H1 (cell line): Measurements from ENCODE around the gene TMEM63C. TPM values are rescaled to one million over a fixed set of nuclear protein-coding genes. Genes with fewer than 3 reads are reported as not detected.

Source experiments
- CTCF ChIA-PET: fragments of 300-600 bp; sonication (Branson Sonifier 250); formaldehyde crosslinking; loops from one replicate; lab custom pipeline; 2021; ENCODE audit not compliant: partially characterized antibody; lab: Charles Lee
- POLR2A ChIA-PET: fragments of 300-600 bp; sonication (Branson Sonifier 250); formaldehyde crosslinking; loops from one replicate; lab custom pipeline; 2021; ENCODE audit warnings: inconsistent platforms; ENCODE audit not compliant: partially characterized antibody; lab: Charles Lee
- DNase-seq, 2 experiments: peaks; one replicate each; pipeline versions ENCODE4 v3.0.0 to v3.0.0-alpha.2; 2010 to 2022; ENCODE audit warnings: low spot score in 2 of 2, low read depth in 1 of 2, mixed read lengths in 1 of 2
- FAIRE-seq: peaks from 2 replicates; lab custom pipeline; 2011; peaks lifted over from hg19 to GRCh38; lab: Jason Lieb, UNC
- H2AFZ ChIP-seq: 2 replicates; pipeline ENCODE4 v1.8.1; 2012; ENCODE audit warnings: low read length, inconsistent platforms
- H2AK5ac ChIP-seq: 2 replicates; pipeline ENCODE4 v1.6.1; 2013; ENCODE audit warnings: low read depth, low read length
- H2BK120ac ChIP-seq: replicated peaks from 2 replicates; pipeline ENCODE3; 2013; ENCODE audit warnings: low read depth, low read length, inconsistent platforms
- H2BK12ac ChIP-seq: 2 replicates; pipeline ENCODE4 v1.6.1; 2013; ENCODE audit warnings: low read depth, low read length
- H2BK15ac ChIP-seq: 2 replicates; pipeline ENCODE4 v1.6.1; 2013; ENCODE audit warnings: low read length
- H2BK20ac ChIP-seq: 2 replicates; pipeline ENCODE4 v1.6.1; 2013; ENCODE audit warnings: low read length
- H2BK5ac ChIP-seq: 2 replicates; pipeline ENCODE4 v1.6.1; 2013; ENCODE audit warnings: low read depth, low read length
- H3K14ac ChIP-seq: 2 replicates; pipeline ENCODE4 v1.6.1; 2013; ENCODE audit warnings: inconsistent platforms; ENCODE audit not compliant: insufficient read length
- H3K18ac ChIP-seq: 2 replicates; pipeline ENCODE4 v1.6.1; 2013; ENCODE audit warnings: low read length; ENCODE audit errors: extremely low read depth
- H3K23ac ChIP-seq: 2 replicates; pipeline ENCODE4 v1.6.1; 2013; ENCODE audit warnings: inconsistent platforms; ENCODE audit not compliant: insufficient read length
- H3K23me2 ChIP-seq: 2 replicates; pipeline ENCODE4 v1.6.1; 2013; ENCODE audit warnings: low read depth, low read length
- H3K27ac ChIP-seq: 2 replicates; pipeline ENCODE4 v1.6.1; 2011; ENCODE audit warnings: low read depth, low read length, inconsistent platforms
- H3K27me3 ChIP-seq, 4 experiments: replicated peaks in 1 of 4; 1 replicate in 1 of 4; 2 replicates in 3 of 4; pipeline versions ENCODE4 v1.6.1 to v1.8.1; 2011 to 2013; ENCODE audit warnings: low read length in 3 of 4, mild to moderate bottlenecking in 3 of 4, inconsistent platforms in 2 of 4, mixed read lengths in 2 of 4, moderate library complexity in 1 of 4; ENCODE audit not compliant: control insufficient read depth in 3 of 4, insufficient read depth in 3 of 4; ENCODE audit errors: extremely low read depth in 1 of 4
- H3K36me3 ChIP-seq, 4 experiments: 2 replicates each; pipeline versions ENCODE4 v1.6.1 to v1.8.1; 2011 to 2013; ENCODE audit warnings: mild to moderate bottlenecking in 4 of 4, low read length in 3 of 4, moderate library complexity in 2 of 4, control low read depth in 1 of 4, inconsistent platforms in 1 of 4; ENCODE audit not compliant: insufficient read depth in 4 of 4, control insufficient read depth in 2 of 4
- H3K4ac ChIP-seq: replicated peaks from 2 replicates; pipeline ENCODE3; 2013; ENCODE audit warnings: low read length, low read depth, mixed read lengths, inconsistent platforms; ENCODE audit not compliant: insufficient read length
- H3K4me1 ChIP-seq, 4 experiments: replicated peaks in 1 of 4; 1 replicate in 1 of 4; 2 replicates in 3 of 4; pipeline versions ENCODE4 v1.6.1 to v1.8.1; 2011 to 2013; ENCODE audit warnings: low read length in 3 of 4, inconsistent platforms in 2 of 4, mixed read lengths in 1 of 4; ENCODE audit not compliant: insufficient read depth in 4 of 4, control insufficient read depth in 3 of 4
- H3K4me2 ChIP-seq, 2 experiments: 2 replicates each; pipeline versions ENCODE4 v1.6.1 to v1.8.1; 2011 to 2013; ENCODE audit warnings: low read depth in 2 of 2, low read length in 2 of 2, control low read depth in 1 of 2, inconsistent platforms in 1 of 2, mild to moderate bottlenecking in 1 of 2; ENCODE audit not compliant: insufficient read depth in 1 of 2
- H3K4me3 ChIP-seq, 4 experiments: fragments of 200-600, 300-600 bp in 1 of 4; sonication (generic), shearing (Covaris generic), sonication (Bioruptor Twin) in 1 of 4; 2 replicates each; pipeline versions ENCODE4 v1.5.1 to v1.8.1; 2011 to 2016; ENCODE audit warnings: low read length in 4 of 4, low read depth in 3 of 4, control low read depth in 2 of 4, inconsistent platforms in 2 of 4, mild to moderate bottlenecking in 2 of 4, mixed read lengths in 1 of 4, moderate library complexity in 1 of 4; ENCODE audit not compliant: insufficient read depth in 2 of 4; ENCODE audit errors: extremely low read depth in 1 of 4
- H3K56ac ChIP-seq: replicated peaks from 2 replicates; pipeline ENCODE3; 2013; ENCODE audit warnings: low read depth, mild to moderate bottlenecking, mixed read lengths, low read length, inconsistent platforms; ENCODE audit not compliant: insufficient read length
- H3K79me1 ChIP-seq: 2 replicates; pipeline ENCODE4 v1.6.1; 2013; ENCODE audit warnings: low read depth, low read length, control low read depth
- H3K79me2 ChIP-seq, 2 experiments: 2 replicates each; pipeline versions ENCODE4 v1.6.1 to v1.8.1; 2012 to 2013; ENCODE audit warnings: low read length in 2 of 2, mild to moderate bottlenecking in 2 of 2, inconsistent platforms in 1 of 2; ENCODE audit not compliant: insufficient read depth in 2 of 2, control insufficient read depth in 1 of 2
- H3K9ac ChIP-seq, 4 experiments: replicated peaks in 1 of 4; 1 replicate in 1 of 4; 2 replicates in 3 of 4; pipeline versions ENCODE4 v1.6.1 to v1.8.1; 2011 to 2013; ENCODE audit warnings: low read depth in 3 of 4, low read length in 3 of 4, control low read depth in 2 of 4, mild to moderate bottlenecking in 2 of 4, moderate library complexity in 2 of 4, inconsistent platforms in 1 of 4; ENCODE audit errors: extremely low read depth in 1 of 4
- H3K9me3 ChIP-seq, 2 experiments: 2 replicates each; pipeline versions ENCODE4 v1.6.1 to v1.8.1; 2012 to 2013; ENCODE audit warnings: mild to moderate bottlenecking in 2 of 2, moderate library complexity in 2 of 2, control low read depth in 1 of 2, inconsistent platforms in 1 of 2, low read depth in 1 of 2, low read length in 1 of 2, mixed read lengths in 1 of 2; ENCODE audit not compliant: insufficient read depth in 2 of 2
- H4K20me1 ChIP-seq, 2 experiments: replicated peaks in 1 of 2; 2 replicates each; pipeline versions ENCODE3 to v1.8.1; 2011 to 2013; ENCODE audit warnings: inconsistent platforms in 2 of 2, low read length in 2 of 2, mild to moderate bottlenecking in 1 of 2; ENCODE audit not compliant: insufficient read depth in 2 of 2, control insufficient read depth in 1 of 2
- H4K5ac ChIP-seq: 2 replicates; pipeline ENCODE4 v1.6.1; 2013; ENCODE audit warnings: low read length, low read depth, mixed read lengths, inconsistent platforms; ENCODE audit not compliant: insufficient read length
- H4K8ac ChIP-seq: 2 replicates; pipeline ENCODE4 v1.8.0; 2013; ENCODE audit warnings: mild to moderate bottlenecking, moderate library complexity, low read length, inconsistent platforms; ENCODE audit not compliant: insufficient read depth; ENCODE audit errors: extremely low read depth
- H4K91ac ChIP-seq: replicated peaks from 2 replicates; pipeline ENCODE3; 2013; ENCODE audit warnings: low read length, mixed read lengths, inconsistent platforms; ENCODE audit not compliant: insufficient read length
- BACH1 ChIP-seq: IDR thresholded peaks from 2 replicates; pipeline ENCODE4 v1.6.1; 2012; ENCODE audit warnings: low read length, improper control_type of control experiment
- BRCA1 ChIP-seq: IDR thresholded peaks from 2 replicates; pipeline ENCODE4 v1.6.1; 2012; ENCODE audit warnings: low read depth, low read length, improper control_type of control experiment
- CTCF ChIP-seq, 3 experiments: IDR thresholded peaks; 1 replicate in 2 of 3; 2 replicates in 1 of 3; pipeline versions ENCODE4 v1.5.1 to v1.6.1; 2011; ENCODE audit warnings: low read length in 3 of 3, mild to moderate bottlenecking in 3 of 3, inconsistent platforms in 2 of 3, low read depth in 1 of 3, moderate library complexity in 1 of 3; ENCODE audit not compliant: insufficient read depth in 1 of 3; ENCODE audit errors: control extremely low read depth in 1 of 3
- GTF2F1 ChIP-seq: IDR thresholded peaks from 2 replicates; pipeline ENCODE4 v1.6.1; 2012; ENCODE audit warnings: low read depth, low read length, improper control_type of control experiment, borderline replicate concordance
- HDAC2 ChIP-seq, 2 experiments: fragments of 300-600 bp in 1 of 2; sonication (generic) in 1 of 2; IDR thresholded peaks; 2 replicates each; pipeline ENCODE4 v1.6.1; 2011 to 2012; ENCODE audit warnings: low read depth in 2 of 2, low read length in 2 of 2, mild to moderate bottlenecking in 2 of 2, moderate library complexity in 2 of 2, borderline replicate concordance in 1 of 2, inconsistent platforms in 1 of 2
- HDAC6 ChIP-seq: IDR thresholded peaks from one replicate; pipeline ENCODE4 v1.7.1; 2012; ENCODE audit warnings: low read depth, mild to moderate bottlenecking, inconsistent platforms, low read length, moderate library complexity
- KDM5A ChIP-seq: fragments of 200-600 bp; IDR thresholded peaks from 2 replicates; pipeline ENCODE4 v1.7.1; 2012; ENCODE audit warnings: mild to moderate bottlenecking, low read length, inconsistent platforms, mixed read lengths
- SIX5 ChIP-seq: IDR thresholded peaks from 2 replicates; pipeline ENCODE4 v1.6.1; 2011; ENCODE audit warnings: mild to moderate bottlenecking, low read depth, low read length
- SP1 ChIP-seq: IDR thresholded peaks from 2 replicates; pipeline ENCODE4 v1.6.1; 2011; ENCODE audit warnings: low read depth, low read length
- SP2 ChIP-seq: IDR thresholded peaks from 2 replicates; pipeline ENCODE4 v1.6.1; 2012; ENCODE audit warnings: mild to moderate bottlenecking, low read length, inconsistent platforms
- WGBS, 2 experiments: shearing (Covaris generic) in 1 of 2; methylation state at CpG; one replicate each; pipeline versions ENCODE4 v1.1.6 to v1.1.7; 2013 to 2015; ENCODE audit warnings: low lambda C conversion rate in 2 of 2, mixed read lengths in 2 of 2, inconsistent platforms in 1 of 2, low coverage in 1 of 2, missing lambda C conversion rate in 1 of 2; ENCODE audit not compliant: insufficient replicate concordance in 2 of 2, insufficient coverage in 1 of 2, insufficient read length in 1 of 2; ENCODE audit errors: extremely low coverage in 1 of 2, missing lambda C conversion rate in 1 of 2; 5-methylcytosine and 5-hydroxymethylcytosine counted together
- polyA plus RNA-seq, 7 experiments: library from polyadenylated mRNA; depleted of rRNA in 3 of 7; stranded (reverse) in 5 of 7; unstranded in 2 of 7; fragments of >200 nt in 5 of 7; fragments of 200-250 nt in 2 of 7; gene quantifications; 1 replicate in 5 of 7; 2 replicates in 1 of 7; 4 replicates in 1 of 7; pipeline versions ENCODE4 v1.2.1 to v1.2.3, GENCODE V29; 2011 to 2013; ENCODE audit warnings: missing spikeins in 2 of 7, mixed read lengths in 2 of 7
- total RNA-seq: library from RNA; stranded (reverse); fragmentation: NEBNext Ultra II Directional; extraction: Animal tissue kit (Norgen Biotek cat#: 25700); gene quantifications from 2 replicates; pipeline ENCODE4 v1.2.1, GENCODE V29; 2021
- TF ChIP-seq, protein P1 (sequence below): IDR thresholded peaks from 2 replicates; pipeline ENCODE4 v1.6.1; 2011; ENCODE audit warnings: low read depth, mild to moderate bottlenecking, low read length; ENCODE audit not compliant: insufficient read depth

Gene TMEM63C
- total and polyA plus RNA-seq, 2 of the 8 experiments (the other 6 are each of a cell fraction or from before 2014, with no cell fraction given) = 3.0 to 7.6 TPM

DNA sequence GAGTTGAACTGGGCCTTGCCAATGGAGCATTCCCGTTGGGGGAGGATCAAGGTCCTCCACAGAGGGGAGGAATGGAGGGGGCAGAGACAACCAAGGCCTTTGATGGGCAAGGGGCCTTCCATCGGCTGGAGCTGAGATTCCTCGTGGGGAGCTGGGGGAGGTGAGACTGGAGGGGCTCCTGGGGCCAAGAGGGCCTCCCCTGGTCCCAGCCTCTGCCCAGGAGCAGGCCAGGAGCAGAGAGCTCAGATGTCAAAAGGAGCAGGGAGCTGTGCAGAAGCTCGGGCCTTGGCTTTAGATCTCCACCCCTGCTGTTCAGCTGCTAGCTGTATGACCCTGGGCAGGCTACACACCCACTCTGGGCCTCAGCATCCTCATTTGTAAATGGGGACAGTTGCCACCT lies 24.0 kb downstream of the TMEM63C start:
- DNase-seq (no peak), FAIRE-seq (no peak)
- ChIA-PET CTCF (interaction anchor here (0.7 to 19.8 kb wide), 15 partner anchors 7 to 141 kb away, joined by 3 to 233 read pairs (median 4); partner anchors contain the start of gene TMEM63C), POLR2A (interaction anchor here (2.7 kb wide), 1 partner anchor 17 kb away, joined by 7 read pairs; no protein-coding TSS in a partner anchor)
- Histone ChIP-seq H3K27me3 (no peaks in the 10 kb centered on the region), H4K8ac (no peak overlapping the region), H2BK20ac (no peak overlapping the region), H3K23me2 (no peaks in the 10 kb centered on the region), H2BK120ac (no peak overlapping the region), H4K5ac (no peak overlapping the region), H3K9me3 (no peaks in the 10 kb centered on the region), H2BK12ac (no peak overlapping the region), H4K20me1 (peaks cover 2 to 4% of the 10 kb centered on the region in 2 experiments), H2BK15ac (no peak overlapping the region), H4K91ac (no peak overlapping the region), H3K9ac (no peak overlapping the region), H3K4me2 (no peak overlapping the region), H2AK5ac (no peak overlapping the region), H3K4ac (no peak overlapping the region), H2AFZ (no peak overlapping the region), H3K23ac (no peak overlapping the region), H3K18ac (no peak overlapping the region), H3K36me3 (no peaks in the 10 kb centered on the region), H3K4me3 (no peak overlapping the region), H3K14ac (no peak overlapping the region), H3K27ac (no peak overlapping the region), H3K79me1 (0 out of 2 replicates have a peak, but pooled peaks cover 2% of the 10 kb centered on the region), H2BK5ac (no peak overlapping the region), H3K4me1 (peaks cover 0 to 11% (median 8%) of the 10 kb centered on the region in 4 experiments; a peak in 5 of 7 replicates), H3K56ac (no peak overlapping the region), H3K79me2 (no peaks in the 10 kb centered on the region)
- 90% methylated on average over 4 of the region's 4 CpGs; no CpG with 5 or more reads in 1 of the 2 experiments for WGBS, 2 experiments
- TF ChIP-seq KDM5A = no peak
- TF ChIP-seq SP2 = no peak
- TF ChIP-seq HDAC2 (IDR thresholded peaks at IDR 0.05; ENCODE audit: borderline replicate concordance in 1 of 2, low read depth in 2 of 2, low read length in 2 of 2) = no peak
- no peak for TF ChIP-seq BACH1
- no peak for TF ChIP-seq SP1
- TF ChIP-seq SIX5 = no peak
- no peak for TF ChIP-seq CTCF (IDR thresholded peaks at IDR 0.05; ENCODE audit: control extremely low read depth in 1 of 3, insufficient read depth in 1 of 3, low read depth in 1 of 3, low read length in 3 of 3)
- TF ChIP-seq GTF2F1 = no peak
- TF ChIP-seq BRCA1 = no peak
- TF ChIP-seq, protein P1, sequence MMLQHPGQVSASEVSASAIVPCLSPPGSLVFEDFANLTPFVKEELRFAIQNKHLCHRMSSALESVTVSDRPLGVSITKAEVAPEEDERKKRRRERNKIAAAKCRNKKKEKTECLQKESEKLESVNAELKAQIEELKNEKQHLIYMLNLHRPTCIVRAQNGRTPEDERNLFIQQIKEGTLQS = no peak
- no peak for TF ChIP-seq HDAC6
